LNCaP clone FGC (cell line): ENCODE measurements around the gene AFF2.

Experiments used
- DNase-seq: peaks from one replicate; pipeline ENCODE4 v3.0.0-alpha.2; 2011; ENCODE audit warnings: low read depth
- H3K4me3 ChIP-seq: 2 replicates; pipeline ENCODE4 v1.5.1; 2011; ENCODE audit warnings: mild to moderate bottlenecking, low read depth, low read length, control low read depth
- TF ChIP-seq, protein P1 (sequence below): IDR thresholded peaks from 2 replicates; pipeline ENCODE4 v1.5.1; 2012; ENCODE audit warnings: mild to moderate bottlenecking; ENCODE audit not compliant: control insufficient read depth, insufficient read depth; ENCODE audit errors: extremely low read depth

The AFF2 gene

DNA sequence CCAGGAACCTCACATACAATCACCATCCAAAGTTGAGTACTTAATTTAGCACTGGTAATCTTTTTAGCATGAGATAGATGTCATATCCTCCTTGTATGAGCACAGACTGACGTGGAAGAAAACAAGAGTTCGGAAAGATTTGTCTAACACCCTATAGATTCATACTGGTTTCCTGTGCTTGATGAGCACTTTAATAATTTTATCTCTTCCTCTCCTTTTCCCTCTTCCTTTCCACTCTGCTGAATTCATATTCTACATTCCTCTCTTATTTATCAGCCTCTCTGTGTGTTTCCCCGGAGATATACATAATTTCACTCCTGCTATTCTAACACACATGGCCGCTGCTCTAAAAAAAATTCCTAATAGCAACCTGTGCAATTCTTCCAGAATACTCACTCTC lies 273.9 kb downstream of the AFF2 start:
- TF ChIP-seq, protein P1, sequence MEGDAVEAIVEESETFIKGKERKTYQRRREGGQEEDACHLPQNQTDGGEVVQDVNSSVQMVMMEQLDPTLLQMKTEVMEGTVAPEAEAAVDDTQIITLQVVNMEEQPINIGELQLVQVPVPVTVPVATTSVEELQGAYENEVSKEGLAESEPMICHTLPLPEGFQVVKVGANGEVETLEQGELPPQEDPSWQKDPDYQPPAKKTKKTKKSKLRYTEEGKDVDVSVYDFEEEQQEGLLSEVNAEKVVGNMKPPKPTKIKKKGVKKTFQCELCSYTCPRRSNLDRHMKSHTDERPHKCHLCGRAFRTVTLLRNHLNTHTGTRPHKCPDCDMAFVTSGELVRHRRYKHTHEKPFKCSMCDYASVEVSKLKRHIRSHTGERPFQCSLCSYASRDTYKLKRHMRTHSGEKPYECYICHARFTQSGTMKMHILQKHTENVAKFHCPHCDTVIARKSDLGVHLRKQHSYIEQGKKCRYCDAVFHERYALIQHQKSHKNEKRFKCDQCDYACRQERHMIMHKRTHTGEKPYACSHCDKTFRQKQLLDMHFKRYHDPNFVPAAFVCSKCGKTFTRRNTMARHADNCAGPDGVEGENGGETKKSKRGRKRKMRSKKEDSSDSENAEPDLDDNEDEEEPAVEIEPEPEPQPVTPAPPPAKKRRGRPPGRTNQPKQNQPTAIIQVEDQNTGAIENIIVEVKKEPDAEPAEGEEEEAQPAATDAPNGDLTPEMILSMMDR, result no peak
- DNase-seq, result no peak
- no peak overlapping the region for H3K4me3 ChIP-seq

DNA sequence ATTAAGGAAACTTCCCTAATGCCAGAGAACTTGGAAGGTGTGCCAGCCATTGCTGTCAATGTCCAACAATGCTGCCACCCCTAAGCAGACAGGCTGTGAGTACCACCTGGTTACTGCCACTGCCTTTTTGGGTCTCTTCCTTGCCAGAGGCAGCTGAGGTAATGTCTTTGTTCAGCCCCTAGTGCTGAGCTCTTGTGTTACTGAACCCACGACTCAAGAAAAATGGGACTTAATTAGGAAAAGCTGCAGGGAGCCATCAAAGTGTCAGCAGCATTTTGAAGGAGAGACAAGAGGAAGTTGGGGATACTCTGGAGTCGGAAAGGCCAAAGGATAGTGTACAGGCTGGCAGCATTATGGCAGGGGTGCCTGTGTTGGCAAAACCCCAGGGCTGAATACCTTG lies 283.7 kb downstream of the AFF2 start:
- no peak overlapping the region for H3K4me3 ChIP-seq
- TF ChIP-seq, protein P1, result no peak
- no peak for DNase-seq

DNA sequence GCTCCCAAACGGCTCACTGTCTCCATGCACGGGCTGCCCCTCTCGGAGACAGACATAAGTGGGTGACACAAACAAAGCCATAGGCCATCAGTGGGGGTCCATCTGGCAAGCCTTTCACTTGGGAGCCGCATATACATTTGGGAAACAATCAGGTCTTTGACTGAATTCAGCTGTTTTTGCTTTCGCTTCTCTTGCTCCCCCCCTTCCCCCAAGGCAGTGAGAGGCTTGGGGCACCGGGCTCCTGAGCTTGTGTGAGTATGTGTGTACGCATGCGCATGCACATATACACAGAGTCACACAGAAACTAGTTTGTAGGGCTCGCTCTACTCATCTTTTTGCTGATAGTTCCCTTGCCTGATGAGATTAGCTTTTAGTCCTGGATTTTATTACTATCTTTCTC lies 284.4 kb downstream of the AFF2 start:
- no peak overlapping the region for H3K4me3 ChIP-seq
- no peak for DNase-seq
- TF ChIP-seq, protein P1, result no peak

DNA sequence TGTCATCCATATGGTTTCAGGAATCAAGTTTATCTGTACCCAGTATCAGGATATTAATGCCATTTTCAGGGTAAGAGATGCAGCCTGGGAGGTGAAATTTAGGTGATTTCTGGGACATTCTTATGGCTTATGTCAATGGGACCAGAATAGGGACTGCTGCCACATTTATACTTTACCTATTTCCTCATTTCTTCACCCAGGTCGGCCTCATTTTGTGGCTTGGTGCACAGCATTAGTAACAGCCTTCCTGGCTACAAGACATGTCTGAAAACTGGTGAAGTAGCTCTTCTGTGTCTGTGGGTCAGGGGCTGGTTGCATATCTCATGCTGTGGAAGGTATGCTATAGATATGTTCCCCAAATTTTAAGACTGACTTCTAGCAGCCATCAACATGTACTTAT lies 284.8 kb downstream of the AFF2 start:
- no peak for DNase-seq
- TF ChIP-seq, protein P1, result no peak
- no peak overlapping the region for H3K4me3 ChIP-seq

DNA sequence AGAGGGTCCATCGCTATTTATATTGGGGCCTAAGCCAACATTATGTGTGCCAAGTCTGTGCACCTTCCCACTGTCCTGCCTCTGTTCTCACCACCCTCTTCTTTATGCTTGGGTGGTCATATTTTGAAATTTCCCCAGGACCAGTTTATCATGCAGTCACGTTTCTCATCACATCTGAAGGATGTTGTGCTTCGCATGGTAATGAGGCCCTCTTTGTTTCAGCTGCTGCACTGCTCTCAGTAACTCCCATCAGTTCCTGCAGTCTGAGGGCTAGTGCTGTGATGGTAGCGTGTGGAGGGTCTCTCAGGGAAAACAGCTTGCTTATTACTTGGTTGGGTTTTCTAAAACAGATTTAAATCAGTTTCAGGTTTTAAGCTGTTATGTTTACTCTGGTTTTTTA lies 288.0 kb downstream of the AFF2 start:
- no peak for DNase-seq
- TF ChIP-seq, protein P1, result no peak
- H3K4me3 ChIP-seq, result no peak overlapping the region

DNA sequence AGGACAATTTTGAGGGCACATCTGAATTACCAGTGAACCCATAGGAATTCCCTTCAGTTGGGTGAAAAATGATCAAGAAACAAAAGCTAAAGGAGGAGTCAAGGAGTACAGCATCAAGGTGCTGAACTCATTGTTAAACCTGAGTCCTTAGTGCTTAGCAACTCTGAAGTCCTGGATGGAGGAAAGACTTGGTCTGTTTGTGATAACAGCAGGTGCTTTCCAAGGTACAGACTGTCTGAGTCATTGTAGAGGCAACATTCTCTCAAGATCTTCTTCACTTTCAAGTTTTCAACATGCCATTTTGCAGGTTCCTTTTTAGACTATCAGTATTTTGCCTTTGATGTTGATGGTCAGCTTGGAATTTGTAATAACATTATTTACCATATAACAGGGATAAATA lies 293.9 kb downstream of the AFF2 start:
- DNase-seq, result no peak
- TF ChIP-seq, protein P1, result no peak
- no peak overlapping the region for H3K4me3 ChIP-seq

DNA sequence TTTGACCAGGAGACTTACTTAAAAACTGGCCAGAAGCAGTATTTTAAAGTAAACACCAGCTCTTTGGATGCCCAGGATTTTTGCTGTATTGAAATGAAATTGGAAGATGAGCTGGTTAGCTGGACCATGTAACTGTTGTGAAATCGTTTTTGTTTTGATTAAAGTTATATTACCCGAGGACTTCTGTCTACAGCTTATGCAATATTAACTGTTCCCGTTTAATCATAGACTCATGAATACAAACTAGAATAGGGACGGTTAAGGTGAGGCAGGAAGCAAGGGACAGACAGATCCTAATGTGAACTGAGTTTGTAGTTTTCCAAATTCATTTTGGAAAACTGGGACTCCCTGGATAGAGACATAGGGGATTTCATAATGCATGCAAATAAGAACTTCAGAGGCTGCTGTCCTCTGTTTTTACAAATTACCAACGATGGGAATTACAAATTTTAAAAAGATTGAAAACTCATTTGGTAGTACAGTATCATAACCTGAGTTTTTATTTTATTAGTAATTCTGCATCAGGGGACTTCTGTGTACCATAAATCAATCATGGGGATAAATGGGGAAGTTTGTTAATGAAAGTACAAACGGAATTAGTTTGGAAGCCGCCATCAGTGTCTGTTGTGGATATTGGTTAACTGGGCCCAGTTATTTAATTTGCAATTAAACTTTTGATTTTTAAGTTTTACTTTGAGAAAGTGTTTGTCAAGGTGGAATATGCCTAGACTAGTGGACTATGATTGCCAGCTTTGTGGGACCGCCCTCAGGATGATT lies 304.4 kb downstream of the AFF2 start:
- DNase-seq, result no peak
- TF ChIP-seq, protein P1, result no peak
- no peak overlapping the region for H3K4me3 ChIP-seq
